Body of pancreas (tissue), 4 donors: Measurements from ENCODE around the gene ANTXR1.

Source experiments
- POLR2A ChIP-seq, 3 donors: fragments of 450-650 bp; IDR thresholded peaks; one replicate each; pipeline ENCODE4 v1.6.1; 2016; ENCODE audit warnings: antibody characterized with exemption in 3 of 3, mild to moderate bottlenecking in 2 of 3
- TF ChIP-seq, protein P1 (sequence below), 7 experiments: fragments of 450-650 bp in 4 of 7; fragments of 200-600 bp in 3 of 7; sonication (generic) in 3 of 7; IDR thresholded peaks; one replicate each; pipeline ENCODE4 v1.5.1; 2016 to 2019; ENCODE audit warnings: antibody characterized with exemption in 7 of 7

DNA sequence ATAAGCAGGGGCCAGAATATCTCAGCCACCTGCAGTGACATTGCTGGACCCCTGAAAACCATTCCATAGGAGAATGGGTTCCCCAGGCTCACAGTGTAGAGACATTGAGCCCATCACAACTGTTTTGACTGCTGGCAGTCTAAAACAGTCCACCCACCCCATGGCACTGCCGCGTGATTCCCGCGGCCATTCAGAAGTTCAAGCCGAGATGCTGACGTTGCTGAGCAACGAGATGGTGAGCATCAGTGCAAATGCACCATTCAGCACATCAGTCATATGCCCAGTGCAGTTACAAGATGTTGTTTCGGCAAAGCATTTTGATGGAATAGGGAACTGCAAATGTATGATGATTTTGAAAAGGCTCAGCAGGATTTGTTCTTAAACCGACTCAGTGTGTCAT lies 234.6 kb downstream of the ANTXR1 start:
- TF ChIP-seq POLR2A (IDR thresholded peaks at IDR 0.05), result no peak
- TF ChIP-seq, protein P1, sequence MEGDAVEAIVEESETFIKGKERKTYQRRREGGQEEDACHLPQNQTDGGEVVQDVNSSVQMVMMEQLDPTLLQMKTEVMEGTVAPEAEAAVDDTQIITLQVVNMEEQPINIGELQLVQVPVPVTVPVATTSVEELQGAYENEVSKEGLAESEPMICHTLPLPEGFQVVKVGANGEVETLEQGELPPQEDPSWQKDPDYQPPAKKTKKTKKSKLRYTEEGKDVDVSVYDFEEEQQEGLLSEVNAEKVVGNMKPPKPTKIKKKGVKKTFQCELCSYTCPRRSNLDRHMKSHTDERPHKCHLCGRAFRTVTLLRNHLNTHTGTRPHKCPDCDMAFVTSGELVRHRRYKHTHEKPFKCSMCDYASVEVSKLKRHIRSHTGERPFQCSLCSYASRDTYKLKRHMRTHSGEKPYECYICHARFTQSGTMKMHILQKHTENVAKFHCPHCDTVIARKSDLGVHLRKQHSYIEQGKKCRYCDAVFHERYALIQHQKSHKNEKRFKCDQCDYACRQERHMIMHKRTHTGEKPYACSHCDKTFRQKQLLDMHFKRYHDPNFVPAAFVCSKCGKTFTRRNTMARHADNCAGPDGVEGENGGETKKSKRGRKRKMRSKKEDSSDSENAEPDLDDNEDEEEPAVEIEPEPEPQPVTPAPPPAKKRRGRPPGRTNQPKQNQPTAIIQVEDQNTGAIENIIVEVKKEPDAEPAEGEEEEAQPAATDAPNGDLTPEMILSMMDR (IDR thresholded peaks at IDR 0.05), result no peak
